Stimulated activated CD4-positive, alpha-beta T cell treated with anti-CD3 and anti-CD28 coated beads, Interleukin-4, amount 100 ng/mL, for 1 hour (primary cell): Measurements from ENCODE around the gene THOP1.

ENCODE experiments used
- DNase-seq: peaks from one replicate; pipeline ENCODE4 v3.0.0-alpha.2; 2020

THOP1 gene

GRCh38 chr19:2785244-2785997 lies at the start of gene THOP1:
TSS of gene THOP1 (plus strand) at chr19:2785503. CDS start at chr19:2785663, 160 bp downstream.
- peak; percentile 100 for DNase-seq

DNA sequence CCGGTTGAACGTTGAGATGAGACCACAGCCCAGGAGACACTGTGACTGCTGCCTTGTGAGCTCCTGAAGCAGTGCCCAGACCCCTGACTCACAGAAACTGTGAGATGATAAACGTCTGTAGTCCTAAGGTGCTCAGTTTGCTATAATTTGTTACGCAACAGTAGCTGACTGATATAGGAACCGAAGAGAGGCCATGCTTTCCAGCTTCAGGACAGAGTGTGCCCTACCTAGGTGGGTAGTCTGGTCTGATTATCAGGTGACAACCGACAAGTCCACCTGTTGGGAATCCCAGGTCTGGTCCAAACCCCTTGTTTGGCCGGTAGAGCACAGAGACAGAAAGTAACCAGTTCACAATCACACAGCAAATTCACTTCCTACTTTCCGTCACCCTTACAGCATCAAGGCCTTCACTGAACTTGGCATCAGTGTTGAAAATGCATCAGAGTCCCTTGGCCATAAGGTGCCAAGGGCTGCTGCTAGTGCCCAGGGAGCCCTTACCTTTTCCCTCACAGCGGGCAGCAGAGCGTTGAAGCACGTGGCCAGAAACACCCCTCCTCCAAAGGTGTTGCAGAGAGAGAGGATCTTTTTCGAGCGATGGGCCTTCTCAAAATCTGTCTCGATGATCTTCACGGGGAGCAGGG lies 48.6 kb upstream of the THOP1 start:
- no peak for DNase-seq

DNA sequence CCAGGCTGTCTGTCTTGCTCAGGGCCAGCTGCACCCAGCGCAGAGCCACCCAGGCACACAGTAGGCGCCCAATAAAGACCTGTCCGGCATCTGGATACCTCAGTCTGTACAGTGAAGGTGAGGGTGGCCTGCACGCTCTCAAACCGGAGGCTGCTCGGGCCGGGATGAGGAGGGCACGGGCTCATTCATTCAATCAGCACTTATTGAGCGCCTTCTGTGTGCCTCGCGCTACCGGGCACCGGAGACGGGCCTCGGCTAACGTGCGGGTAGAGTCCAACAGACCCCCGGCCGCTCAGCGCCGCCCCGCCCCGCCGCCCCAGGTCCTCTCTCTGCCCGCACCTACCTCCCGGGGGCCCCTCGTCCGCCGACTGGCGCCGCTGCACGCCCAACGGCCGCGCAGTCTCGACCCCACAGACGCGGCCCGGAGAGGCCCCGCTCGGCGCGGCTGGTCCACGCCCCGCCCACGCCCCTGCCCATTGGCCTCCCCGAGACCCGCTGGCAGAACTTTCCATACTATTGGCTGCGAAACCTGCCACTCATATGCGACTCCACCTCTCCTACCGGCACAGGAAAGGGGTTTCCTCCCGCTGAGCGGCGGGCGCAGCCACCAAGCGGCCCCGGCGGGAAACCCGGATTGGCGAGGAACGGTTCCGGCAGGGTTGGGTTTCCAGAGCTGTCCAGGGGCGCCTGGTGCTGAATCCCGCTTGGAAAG lies 45.5 kb upstream of the THOP1 start, which contains the start of gene SLC39A3:
Gene SLC39A3, minus strand, starts transcription at position 416 of the 712 bp plus-strand sequence. CDS start 2,760 bp downstream, outside the sequence.
- peak; percentile 99 for DNase-seq

DNA sequence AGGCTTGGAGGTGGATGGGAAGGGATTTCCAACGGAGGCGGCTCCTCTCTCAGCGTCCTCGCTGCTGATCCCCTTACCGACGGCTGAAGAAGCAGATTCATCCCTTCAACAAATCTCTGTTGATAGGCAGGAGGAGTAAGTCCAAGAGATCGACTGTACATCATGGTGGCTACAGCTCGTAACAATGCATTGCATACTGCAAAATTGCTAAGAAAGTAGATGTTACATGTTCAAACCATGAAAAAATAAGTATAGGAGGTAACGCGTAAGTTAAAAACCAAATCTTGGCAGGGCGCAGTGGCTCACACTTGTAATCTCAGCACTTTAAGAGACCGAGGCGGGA lies 45.0 kb upstream of the THOP1 start:
- no peak for DNase-seq

- no peak for DNase-seq
Observed at GRCh38 chr19:2743099-2743498, 42.2 kb upstream of the THOP1 start.

DNA sequence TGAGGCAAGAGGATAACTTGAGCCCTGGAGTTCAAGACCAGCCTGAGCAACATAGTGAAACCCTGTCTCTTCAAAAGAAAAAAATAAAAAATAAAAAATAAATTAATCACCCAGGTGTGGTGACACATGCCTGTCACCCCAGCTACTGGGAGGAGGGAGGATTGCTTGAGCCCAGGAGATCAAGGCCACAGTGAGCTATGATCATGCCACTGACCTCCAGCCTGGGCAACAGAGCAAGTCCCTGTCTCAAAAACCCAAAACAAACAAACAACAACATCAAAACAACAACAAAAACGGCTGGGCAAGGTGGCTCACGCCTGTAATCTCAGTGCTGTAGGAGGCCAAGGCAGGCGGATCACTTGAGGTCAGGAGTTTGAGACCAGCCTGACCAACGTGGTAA lies 41.2 kb upstream of the THOP1 start:
- no peak for DNase-seq

GRCh38 chr19:2747349-2747748 lies 38.0 kb upstream of the THOP1 start:
- DNase-seq: no peak

DNA sequence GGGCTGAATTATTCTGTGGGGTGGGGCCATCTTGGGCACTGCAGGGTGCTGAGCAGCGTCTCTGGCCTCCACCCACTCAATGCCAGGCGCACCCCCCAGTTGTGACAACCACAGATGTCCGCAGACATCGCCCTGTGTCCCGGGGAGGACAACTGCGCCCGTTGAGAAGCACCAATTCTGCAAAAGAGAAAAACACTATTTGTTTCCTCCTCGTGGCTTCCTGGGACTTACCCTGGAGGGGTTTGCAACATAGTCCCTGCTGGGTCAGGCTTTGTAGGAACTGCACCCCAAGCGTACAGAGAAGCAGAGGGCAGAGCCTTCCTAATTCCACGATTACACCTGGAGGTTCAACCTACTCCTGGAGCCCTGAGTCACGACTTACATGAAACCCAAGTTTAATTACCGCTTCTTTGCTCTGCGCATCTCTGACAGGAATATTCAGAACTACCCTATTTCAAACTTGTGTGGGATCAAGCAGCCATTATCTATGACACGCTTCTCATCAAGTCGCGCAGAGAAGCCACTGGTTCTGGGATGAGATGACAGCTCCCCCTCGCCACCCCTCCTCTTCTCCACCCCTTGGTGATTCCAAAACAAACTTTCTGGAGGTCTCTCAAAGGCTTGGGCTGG lies 34.4 kb upstream of the THOP1 start:
- no peak for DNase-seq

GRCh38 chr19:2751438-2751830 lies 33.9 kb upstream of the THOP1 start:
- no peak for DNase-seq

GRCh38 chr19:2754659-2755447 lies 30.4 kb upstream of the THOP1 start:
- DNase-seq: no peak

- no peak for DNase-seq
Observed at GRCh38 chr19:2755448-2755705, 29.9 kb upstream of the THOP1 start.

GRCh38 chr19:2755811-2756210 lies 29.5 kb upstream of the THOP1 start:
- DNase-seq: no peak

DNA sequence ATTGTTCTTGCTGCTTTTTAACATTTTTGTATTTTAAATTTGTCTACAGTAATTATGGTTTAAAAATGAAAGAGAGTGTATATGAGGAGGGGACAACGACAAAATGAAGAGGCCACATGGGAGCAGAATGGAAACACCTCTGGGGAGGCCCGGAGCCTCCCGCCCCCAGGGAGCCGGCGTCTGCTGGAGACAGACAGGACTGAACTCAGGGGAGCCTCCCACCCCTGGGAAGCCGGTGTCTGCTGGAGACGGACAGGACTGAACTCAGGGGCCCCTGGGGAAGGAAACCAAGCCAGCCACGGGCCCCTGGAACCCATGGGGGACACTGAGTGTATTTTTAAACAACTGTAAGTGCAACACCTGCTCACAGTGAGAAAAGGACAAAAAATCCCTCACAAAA lies 28.8 kb upstream of the THOP1 start:
- no peak for DNase-seq

DNA sequence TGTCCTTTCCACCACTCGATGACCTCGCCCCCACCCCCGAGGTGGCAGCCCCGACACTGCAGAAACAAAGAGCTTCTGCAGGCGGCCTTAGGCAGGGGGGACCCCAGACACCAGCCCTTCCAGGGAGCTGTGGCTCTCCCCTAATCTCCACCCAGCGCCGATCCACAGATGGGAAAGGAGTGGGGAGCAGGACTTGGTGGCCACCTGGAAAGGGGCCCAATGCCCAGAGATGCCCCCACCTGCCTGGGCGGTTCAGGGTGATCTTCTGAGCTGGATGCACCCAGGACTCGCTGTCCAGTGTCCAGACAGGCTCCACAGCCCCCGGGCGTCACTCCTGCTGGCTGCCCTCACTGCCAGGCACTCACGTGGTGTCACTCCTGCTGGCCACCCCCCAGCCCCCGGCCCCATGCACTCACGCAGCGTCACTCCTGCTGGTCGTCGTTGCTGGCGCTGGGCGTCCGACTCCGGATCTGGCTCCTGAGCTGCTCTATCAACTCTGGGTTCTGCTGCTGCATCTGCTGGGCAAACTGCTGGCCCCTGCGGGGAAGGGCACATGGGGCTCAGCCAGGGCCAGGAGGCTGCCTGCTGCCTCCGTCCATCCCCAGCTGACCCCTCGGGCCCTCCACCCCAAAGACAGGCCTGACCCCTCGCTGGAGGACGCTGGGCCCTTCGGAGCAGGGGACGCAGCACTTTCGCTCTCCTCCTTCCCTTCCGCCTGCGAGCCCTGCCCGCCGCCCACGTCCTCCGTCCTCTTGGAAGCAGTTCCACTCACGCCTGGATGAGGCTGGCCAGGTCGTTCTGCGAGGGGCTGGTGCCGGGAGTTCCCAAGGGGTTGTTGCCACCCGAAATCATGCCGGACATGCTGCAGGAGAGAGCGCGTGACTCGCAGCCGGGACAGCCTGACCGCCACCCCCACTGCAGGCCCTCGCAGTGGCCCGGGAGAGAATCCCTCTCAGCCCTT lies 28.1 kb upstream of the THOP1 start:
- no peak for DNase-seq

DNA sequence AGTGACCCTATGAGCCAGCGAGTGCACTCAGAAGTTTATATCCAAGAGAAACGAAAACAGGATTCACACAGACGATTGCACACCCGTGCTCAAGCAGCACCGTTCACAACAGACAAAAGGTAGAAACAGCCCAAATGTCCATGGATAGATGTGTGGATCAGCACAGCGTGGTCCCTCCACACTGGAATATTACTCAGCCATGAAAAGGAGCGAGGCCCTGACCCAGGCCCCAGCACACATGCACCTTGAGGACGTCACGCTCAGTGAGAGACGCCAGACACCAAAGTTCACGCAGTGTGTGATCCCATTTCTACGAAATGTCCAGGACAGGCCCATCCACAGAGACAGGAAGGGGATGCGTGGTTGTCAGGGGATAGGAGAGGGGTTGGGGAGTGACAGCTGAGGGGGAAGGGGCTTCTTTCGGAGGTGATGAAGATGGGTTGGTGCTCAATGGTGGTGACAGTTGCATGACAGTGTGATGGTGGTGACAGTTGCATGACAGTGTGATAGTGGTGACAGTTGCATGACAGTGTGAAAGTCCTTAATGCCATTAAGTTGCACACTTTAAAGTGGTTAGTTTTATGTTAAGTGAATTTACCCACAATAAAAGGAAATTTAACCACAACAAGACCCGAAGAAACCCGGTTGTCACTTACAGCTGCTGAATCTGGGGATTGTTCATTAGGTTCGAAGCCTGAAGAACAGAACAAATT lies 26.5 kb upstream of the THOP1 start:
- no peak for DNase-seq

DNA sequence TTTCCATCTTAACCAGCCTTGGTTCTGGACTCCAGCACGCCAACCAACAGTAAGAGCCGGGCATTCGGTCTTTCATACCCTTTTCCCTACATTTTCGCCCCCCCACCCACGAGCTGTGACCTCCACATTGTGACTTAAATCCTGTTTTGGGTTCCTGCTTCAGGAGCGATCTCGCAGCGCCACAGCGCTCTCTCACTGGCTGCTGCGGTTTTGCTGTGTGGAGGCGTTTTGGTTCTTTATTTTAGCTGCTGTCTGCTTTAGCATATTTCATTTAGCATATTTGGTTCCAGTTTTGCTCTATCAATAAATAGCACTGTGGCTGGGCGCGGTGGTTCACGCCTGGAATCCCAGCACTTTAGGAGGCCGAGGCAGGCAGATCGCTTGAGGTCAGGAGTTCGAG lies 25.9 kb upstream of the THOP1 start:
- DNase-seq: no peak

GRCh38 chr19:2759965-2760364 lies 25.3 kb upstream of the THOP1 start:
- DNase-seq: no peak

GRCh38 chr19:2761309-2761677 lies 24.0 kb upstream of the THOP1 start:
- no peak for DNase-seq

GRCh38 chr19:2761876-2762782 lies 23.2 kb upstream of the THOP1 start:
- no peak for DNase-seq
